DMS79 (cell line): ENCODE data around the gene MAP3K4.

Source experiments
- DNase-seq: peaks from one replicate; lab custom pipeline; 2025; lab: John Stamatoyannopoulos, UW

MAP3K4 gene

GRCh38 chr6:161000632-161001031, 9.1 kb downstream of the MAP3K4 start:
- no peak for DNase-seq

- DNase-seq, result peak; percentile 66
Observed at GRCh38 chr6:161001421-161001820, 9.9 kb downstream of the MAP3K4 start.

- DNase-seq, result no peak
Observed at GRCh38 chr6:161003336-161003735, 11.8 kb downstream of the MAP3K4 start.

GRCh38 chr6:161008245-161008644, 16.7 kb downstream of the MAP3K4 start:
- DNase-seq, result no peak

GRCh38 chr6:161009991-161010390, 18.4 kb downstream of the MAP3K4 start:
- no peak for DNase-seq

GRCh38 chr6:161010418-161010817, 18.8 kb downstream of the MAP3K4 start:
- no peak for DNase-seq

GRCh38 chr6:161011492-161012480, 20.2 kb downstream of the MAP3K4 start:
- DNase-seq, result no peak

GRCh38 chr6:161013695-161014094, 22.1 kb downstream of the MAP3K4 start:
- no peak for DNase-seq

- DNase-seq, result peak; percentile 16
Observed at GRCh38 chr6:161017766-161018564, 26.4 kb downstream of the MAP3K4 start.

- DNase-seq, result no peak
Observed at GRCh38 chr6:161019324-161019839, 27.8 kb downstream of the MAP3K4 start.

- DNase-seq, result no peak
Observed at GRCh38 chr6:161021543-161021942, 30.0 kb downstream of the MAP3K4 start.

GRCh38 chr6:161021998-161022743, 30.6 kb downstream of the MAP3K4 start:
- no peak for DNase-seq

GRCh38 chr6:161023316-161023715, 31.7 kb downstream of the MAP3K4 start:
- DNase-seq, result no peak

- no peak for DNase-seq
Observed at GRCh38 chr6:161024364-161024920, 32.9 kb downstream of the MAP3K4 start.

- DNase-seq, result no peak
Observed at GRCh38 chr6:161027385-161027784, 35.8 kb downstream of the MAP3K4 start.

GRCh38 chr6:161029195-161029809, 37.7 kb downstream of the MAP3K4 start:
- no peak for DNase-seq

- DNase-seq, result no peak
Observed at GRCh38 chr6:161031721-161032495, 40.3 kb downstream of the MAP3K4 start.

GRCh38 chr6:161033667-161034066, 42.1 kb downstream of the MAP3K4 start:
- peak; percentile 4 for DNase-seq

- no peak for DNase-seq
Observed at GRCh38 chr6:161035182-161035980, 43.8 kb downstream of the MAP3K4 start.

GRCh38 chr6:161035981-161036263, 44.4 kb downstream of the MAP3K4 start:
- DNase-seq, result no peak
